HuH-7 (cell line): Measurements from ENCODE around the gene SHD.
"Not testable (repeated sequence)": the region's sequence is repeated elsewhere in the genome, so short reads cannot be mapped to it uniquely, and the experiment has no call there.

Experiments used
- DNase-seq: peaks from one replicate; pipeline ENCODE4 v3.0.0; 2011; ENCODE audit warnings: low spot score

The SHD gene, protein sequence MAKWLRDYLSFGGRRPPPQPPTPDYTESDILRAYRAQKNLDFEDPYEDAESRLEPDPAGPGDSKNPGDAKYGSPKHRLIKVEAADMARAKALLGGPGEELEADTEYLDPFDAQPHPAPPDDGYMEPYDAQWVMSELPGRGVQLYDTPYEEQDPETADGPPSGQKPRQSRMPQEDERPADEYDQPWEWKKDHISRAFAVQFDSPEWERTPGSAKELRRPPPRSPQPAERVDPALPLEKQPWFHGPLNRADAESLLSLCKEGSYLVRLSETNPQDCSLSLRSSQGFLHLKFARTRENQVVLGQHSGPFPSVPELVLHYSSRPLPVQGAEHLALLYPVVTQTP

GRCh38 chr19:4278419-4279266 lies at the start of gene SHD:
Gene SHD (plus strand): TSS chr19:4279266. CDS start chr19:4280064, 798 bp downstream.
- DNase-seq: no peak

GRCh38 chr19:4230237-4230636 lies 48.8 kb upstream of the SHD start:
- not testable (repeated sequence) for DNase-seq

DNA sequence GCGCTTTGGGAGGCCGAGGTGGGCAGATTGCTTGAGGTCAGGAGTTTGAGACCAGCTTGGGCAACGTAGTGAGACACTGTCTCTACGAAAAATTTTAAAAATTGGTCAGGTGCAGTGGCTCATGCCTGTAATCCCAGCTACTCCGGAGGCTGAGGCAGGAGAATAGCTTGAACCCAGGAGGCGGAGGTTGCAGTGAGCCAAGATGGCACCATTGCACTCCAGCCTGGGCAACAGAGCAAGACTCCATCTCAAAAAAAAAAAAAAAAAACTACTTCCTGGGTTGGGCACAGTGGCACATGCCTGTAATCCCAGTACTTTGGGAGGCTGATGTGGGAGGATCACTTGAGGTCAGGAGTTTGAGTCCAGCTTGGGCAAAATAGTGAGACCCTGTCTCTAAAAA lies 47.5 kb upstream of the SHD start:
- DNase-seq: not testable (repeated sequence)

GRCh38 chr19:4232139-4232538 lies 46.9 kb upstream of the SHD start:
- not testable (repeated sequence) for DNase-seq

DNA sequence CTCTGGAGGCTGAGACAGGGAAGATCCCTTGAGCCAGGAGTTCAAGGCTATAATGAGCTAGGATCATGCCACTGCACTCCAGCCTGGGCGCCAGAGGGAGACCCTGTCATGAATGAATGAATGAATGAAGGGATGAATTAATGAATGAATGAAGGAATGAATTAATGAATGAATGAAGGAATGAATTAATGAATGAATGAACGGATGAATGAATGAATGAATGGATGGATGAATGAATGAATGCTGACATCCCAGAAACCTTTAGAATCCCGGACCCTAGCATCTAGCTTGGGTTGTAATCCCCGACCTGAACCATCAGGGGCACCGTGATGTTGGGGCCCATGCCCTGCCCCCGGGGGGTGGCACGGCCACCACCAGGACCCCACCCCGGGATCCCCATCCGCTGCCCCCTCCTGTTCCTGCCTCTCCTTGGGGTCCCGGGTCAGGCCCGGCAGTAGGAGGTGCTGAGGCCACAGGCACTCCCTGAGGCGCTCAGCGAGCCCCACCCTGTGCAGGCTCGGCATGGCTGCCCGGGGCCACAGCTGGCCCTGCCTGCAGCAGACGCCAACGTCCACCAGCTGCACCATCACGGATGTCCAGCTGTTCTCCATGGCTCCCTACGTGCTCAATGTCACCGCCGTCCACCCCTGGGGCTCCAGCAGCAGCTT lies 46.3 kb upstream of the SHD start:
- no peak for DNase-seq

- DNase-seq: peak; percentile 55
Observed at GRCh38 chr19:4233282-4233853, 45.7 kb upstream of the SHD start.

DNA sequence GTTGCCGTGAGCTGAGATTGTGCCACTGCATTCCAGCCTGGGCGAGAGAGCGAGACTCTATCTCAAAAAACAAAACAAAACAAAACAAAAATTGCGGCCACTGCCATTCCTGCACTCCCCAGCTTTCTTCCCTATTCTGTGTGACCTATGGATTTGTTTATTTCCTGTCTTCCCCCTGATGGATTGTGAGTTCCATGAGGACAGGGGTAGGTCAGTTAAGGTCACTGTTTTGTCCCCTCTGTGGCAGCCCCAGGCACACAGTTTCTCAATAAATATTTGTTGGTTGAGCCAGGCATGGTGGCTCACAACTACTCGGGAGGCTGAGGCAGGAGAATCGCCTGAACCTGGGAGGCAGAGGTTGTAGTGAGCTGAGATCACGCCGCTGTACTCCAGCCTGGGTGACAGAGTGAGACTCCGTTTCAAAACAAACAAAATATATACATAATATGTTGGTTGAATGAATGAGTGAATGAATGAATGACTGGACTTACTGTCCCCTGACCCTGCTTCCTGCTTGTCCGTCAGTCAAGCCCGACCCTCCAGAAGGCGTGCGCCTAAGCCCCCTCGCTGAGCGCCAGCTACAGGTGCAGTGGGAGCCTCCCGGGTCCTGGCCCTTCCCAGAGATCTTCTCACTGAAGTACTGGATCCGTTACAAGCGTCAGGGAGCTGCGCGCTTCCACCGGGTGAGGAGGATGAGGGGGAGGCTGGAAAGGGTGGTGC lies 44.8 kb upstream of the SHD start:
- no peak for DNase-seq

DNA sequence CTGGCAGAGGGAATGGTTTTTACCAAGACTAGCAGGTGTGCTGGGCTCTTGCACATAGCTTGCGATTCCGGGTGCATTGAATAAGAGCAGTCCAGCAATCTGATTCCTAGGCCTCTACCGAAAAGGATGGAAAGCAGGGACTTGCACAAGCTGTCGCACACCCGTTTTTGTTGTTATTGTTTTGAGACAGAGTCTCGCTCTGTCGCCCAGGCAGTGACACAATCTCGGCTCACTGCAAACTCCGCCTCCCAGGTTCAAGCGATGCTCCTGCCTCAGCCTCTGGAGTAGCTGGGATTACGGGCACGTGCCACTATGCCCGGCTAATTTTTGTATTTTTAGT lies 44.2 kb upstream of the SHD start:
- no peak for DNase-seq

DNA sequence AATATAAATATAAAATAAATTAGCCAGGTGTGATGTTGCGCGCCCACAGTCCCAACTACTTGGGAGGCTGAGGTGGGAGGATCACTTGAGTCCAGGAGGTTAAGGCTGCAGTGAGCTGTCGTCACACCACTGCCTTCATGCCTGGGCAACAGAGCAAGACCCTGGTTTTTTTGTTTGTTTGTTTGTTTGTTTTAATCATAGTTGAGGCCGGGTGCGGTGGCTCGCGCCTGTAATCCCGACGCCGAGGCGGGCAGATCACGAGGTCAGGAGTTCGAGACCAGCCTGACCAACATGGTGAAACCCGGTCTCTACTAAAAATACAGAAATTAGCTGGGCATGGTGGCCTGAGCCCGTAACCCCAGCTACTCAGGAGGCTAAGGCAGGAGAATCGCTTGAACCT lies 41.6 kb upstream of the SHD start:
- DNase-seq: not testable (repeated sequence)

DNA sequence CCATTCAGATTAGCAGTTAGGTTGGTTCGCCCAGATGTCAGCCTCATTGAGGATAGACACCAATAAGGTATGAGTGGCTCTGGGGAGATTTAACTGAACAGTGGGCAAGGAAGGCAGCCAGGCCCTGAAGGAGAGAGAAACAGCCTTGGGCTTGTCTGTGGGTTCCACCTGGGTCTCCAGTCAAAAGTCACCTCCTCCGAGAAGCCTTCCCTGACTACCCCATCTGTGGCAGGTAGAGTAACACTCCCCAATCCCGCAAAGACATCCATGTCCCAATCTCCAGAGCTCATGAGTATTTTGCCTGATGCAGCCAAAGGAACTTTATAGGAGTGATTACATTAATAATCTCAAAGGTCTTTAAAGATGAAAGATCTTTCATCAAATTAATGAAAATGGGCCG lies 40.2 kb upstream of the SHD start:
- DNase-seq: no peak

- no peak for DNase-seq
Observed at GRCh38 chr19:4241824-4242430, 37.1 kb upstream of the SHD start.

DNA sequence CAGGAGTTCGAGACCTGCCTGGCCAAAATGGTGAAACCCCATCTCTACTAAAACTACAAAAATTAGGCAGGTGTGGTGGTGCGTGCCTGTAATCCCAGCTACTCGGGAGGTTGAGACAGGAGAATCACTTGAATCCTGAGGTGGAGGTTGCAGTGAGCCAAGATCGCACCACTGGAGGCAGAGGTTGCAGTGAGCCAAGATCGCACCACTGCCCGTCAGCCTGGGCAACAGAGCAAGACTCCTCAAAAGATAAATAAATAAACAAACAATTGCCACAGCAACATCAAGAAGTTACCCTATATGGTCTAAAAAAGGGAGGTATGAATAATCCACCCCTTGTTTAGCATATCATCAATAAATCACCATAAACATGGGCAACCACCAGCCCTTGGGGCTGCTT lies 33.1 kb upstream of the SHD start:
- not testable (repeated sequence) for DNase-seq

DNA sequence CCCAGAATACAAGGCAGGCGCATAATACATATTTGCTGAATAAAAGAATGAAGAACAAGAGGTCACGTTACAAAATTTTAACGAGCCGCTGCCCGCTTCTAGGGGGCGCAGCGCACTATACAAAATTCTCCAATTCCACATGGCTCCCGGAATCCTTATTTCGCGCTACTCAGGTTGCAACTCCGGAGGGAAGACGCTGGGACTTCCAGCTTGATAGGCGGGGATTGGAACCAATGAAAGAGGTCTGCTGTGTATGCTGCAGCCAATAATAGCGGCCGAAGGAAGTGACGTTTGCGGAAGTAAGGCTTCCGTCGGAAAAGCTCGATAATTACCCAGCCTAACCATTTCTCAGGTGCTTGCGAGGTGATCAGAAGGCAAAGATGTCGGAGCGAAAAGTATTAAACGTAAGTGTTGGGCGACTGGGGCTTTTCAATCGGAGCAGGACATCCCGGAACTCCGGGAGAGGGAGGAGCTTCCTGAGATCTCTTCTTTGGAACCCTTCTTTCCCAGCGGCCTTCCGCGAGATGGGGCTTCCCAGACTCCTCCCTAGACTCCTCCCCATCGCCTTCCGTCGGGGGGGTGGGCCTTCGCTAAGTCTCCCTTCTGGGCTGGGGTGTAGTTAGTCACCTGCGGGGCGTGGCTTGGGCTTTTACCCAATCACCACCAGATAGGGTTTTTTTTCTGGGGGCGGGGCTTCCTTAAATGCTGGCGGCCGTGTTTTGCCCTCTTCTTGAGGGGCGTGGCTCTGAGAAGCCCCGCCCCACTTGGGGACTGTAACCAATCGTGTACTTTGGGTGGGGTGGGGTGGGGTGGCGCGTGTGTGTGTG lies 32.1 kb upstream of the SHD start, which contains the start of gene YJU2:
YJU2 (plus strand) TSS at position 314 of the 827 bp plus-strand sequence; CDS start at position 381, 67 bp downstream.
- DNase-seq: peak; percentile 95

- DNase-seq: no peak
Observed at GRCh38 chr19:4256563-4256962, 22.5 kb upstream of the SHD start.

DNA sequence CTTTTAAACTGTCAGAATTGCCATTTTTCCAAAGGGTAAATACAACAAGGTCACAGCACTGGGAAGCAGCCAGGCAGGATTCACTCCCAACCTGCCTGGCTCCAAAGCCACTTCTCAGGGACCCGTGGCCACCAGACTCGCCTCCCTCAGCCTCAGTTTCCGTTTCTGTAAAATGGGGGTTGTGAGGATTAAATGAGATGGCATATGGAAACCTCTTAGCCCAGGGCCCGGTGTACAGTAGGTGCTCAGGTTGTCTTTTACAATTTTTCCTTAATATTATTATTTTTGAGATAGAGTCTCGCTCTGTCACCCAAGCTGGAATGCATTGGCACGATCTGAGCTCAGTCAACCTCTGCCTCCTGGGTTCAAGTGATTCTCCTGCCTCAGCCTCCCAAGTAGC lies 22.0 kb upstream of the SHD start:
- no peak for DNase-seq

- DNase-seq: no peak
Observed at GRCh38 chr19:4258181-4258580, 20.9 kb upstream of the SHD start.

DNA sequence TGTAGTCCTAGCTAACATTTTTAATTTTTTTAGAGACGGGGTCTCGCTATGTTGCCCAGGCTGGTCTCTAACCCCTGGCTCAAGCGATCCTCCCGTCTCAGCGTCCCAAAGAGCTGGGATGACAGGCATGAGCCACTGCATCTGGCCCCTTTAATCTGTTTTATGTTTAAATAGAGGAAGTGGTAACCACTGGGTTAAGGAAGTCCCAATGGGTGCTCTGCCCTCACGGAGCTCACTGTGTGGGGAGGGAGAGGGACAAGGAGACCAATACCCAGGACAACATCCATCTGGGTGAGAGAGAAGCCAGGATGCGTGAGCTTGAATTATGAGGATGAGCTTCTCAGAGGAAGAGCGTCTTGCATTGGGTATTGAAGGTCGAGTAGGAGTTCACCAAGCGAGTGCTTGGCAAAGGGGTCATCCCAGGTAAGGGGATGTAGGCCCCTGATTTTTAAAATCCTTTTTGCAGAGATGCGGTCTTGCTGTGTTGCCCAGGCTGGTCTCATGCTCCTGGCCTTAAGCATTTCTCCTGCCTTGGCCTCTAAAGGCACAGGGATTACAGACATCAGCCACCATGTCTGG lies 18.4 kb upstream of the SHD start:
- DNase-seq: no peak

GRCh38 chr19:4264812-4265211 lies 14.3 kb upstream of the SHD start:
- DNase-seq: no peak

DNA sequence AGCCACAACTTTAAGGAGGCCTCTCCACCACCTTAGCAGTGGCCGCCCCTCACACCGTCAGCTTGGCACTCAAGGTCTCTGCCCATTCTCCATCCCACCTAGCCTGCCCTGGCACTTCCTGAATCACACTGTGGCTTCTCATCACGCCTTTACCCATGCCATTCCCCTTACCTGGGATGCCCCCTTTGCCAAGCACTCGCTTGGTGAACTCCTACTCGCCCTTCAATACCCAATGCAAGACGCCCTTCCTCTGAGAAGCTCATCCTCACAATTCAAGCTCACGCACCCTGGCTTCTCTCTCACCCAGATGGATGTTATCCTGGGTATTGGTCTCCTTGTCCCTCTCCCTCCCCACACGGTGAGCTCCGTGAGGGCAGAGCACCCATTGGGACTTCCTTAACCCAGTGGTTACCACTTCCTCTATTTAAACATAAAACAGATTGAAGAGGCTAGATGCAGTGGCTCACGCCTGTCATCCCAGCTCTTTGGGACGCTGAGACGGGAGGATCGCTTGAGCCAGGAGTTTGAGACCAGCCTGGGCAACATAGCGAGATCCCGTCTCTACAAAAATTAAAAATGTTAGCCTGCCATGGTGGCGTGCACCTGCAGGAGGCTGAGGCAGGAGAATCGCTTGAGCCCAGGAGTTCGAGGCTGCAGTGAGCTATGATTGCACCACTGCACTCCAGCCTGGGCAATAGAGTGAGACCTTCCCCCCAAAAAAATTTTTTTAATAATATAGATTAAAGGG lies 12.6 kb upstream of the SHD start:
- DNase-seq: no peak
